Activated T-cell treated with anti-CD3 and anti-CD28 coated beads, Interleukin-2, amount 50 U/mL, for 4 hours (primary cell): ENCODE results near the gene MIPEP. TPM values are rescaled to one million over a fixed set of nuclear protein-coding genes. Genes with fewer than 3 reads are reported as not detected.
A peak's percentile ranks its signal among the peaks of the same experiment; 100 is the strongest.
"Not testable (repeated sequence)": the region's sequence is repeated elsewhere in the genome, so short reads cannot be mapped to it uniquely, and the experiment has no call there.

Experiments used
- ATAC-seq, 2 donors: fragments of 200-7000 bp; cut with Tn5 transposase; one replicate each; pipeline ENCODE4 v1.10.0; 2021
- DNase-seq: peaks from one replicate; pipeline ENCODE4 v3.0.0-alpha.2; 2020
- H3K27me3 Mint-ChIP-seq: one replicate; pipeline ENCODE4 v1.8.0; 2021; ENCODE audit warnings: low read depth, mixed read lengths
- H3K36me3 Mint-ChIP-seq: one replicate; pipeline ENCODE4 v1.8.0; 2022; ENCODE audit warnings: mixed read lengths; ENCODE audit not compliant: insufficient read depth
- H3K4me1 Mint-ChIP-seq: one replicate; pipeline ENCODE4 v1.8.0; 2021; ENCODE audit warnings: low read depth, mixed read lengths
- H3K4me3 Mint-ChIP-seq: one replicate; pipeline ENCODE4 v1.8.0; 2021; ENCODE audit warnings: mild to moderate bottlenecking, moderate library complexity, mixed read lengths
- H3K9me3 Mint-ChIP-seq: one replicate; pipeline ENCODE4 v1.8.0; 2021; ENCODE audit warnings: mixed read lengths
- total RNA-seq, 3 donors: library from RNA; stranded (reverse); gene quantifications; one replicate each; pipeline ENCODE4 v1.2.1, GENCODE V29; 2021

MIPEP gene
- total RNA-seq, 3 donors from 2014 or later: 15.1 to 20.1 (median 17.4) TPM

- ATAC-seq: no peak
- H3K9me3 Mint-ChIP-seq: no peaks in the 10 kb centered on the region
- H3K4me3 Mint-ChIP-seq: peak overlapping the region; percentile 38
- H3K36me3 Mint-ChIP-seq: peaks cover 19% of the 10 kb centered on the region
- DNase-seq: no peak
- H3K4me1 Mint-ChIP-seq: peaks cover 35% of the 10 kb centered on the region
- H3K27me3 Mint-ChIP-seq: no peaks in the 10 kb centered on the region
Measured at GRCh38 chr13:23754997-23755396, 134.2 kb downstream of the MIPEP start.

GRCh38 chr13:23754506-23754905 lies 134.7 kb downstream of the MIPEP start:
- peak; percentile 27 to 42 for ATAC-seq
- Mint-ChIP-seq H3K4me1 (peaks cover 35% of the 10 kb centered on the region), H3K4me3 (peak overlapping the region; percentile 38), H3K36me3 (peaks cover 19% of the 10 kb centered on the region), H3K27me3 (no peaks in the 10 kb centered on the region), H3K9me3 (no peaks in the 10 kb centered on the region)
- DNase-seq: peak; percentile 10

GRCh38 chr13:23753458-23753857 lies 135.7 kb downstream of the MIPEP start:
- peaks cover 18% of the 10 kb centered on the region for H3K36me3 Mint-ChIP-seq
- no peaks in the 10 kb centered on the region for H3K9me3 Mint-ChIP-seq
- ATAC-seq (no peak), DNase-seq (no peak)
- no peak overlapping the region for H3K4me3 Mint-ChIP-seq
- H3K4me1 Mint-ChIP-seq: peaks cover 35% of the 10 kb centered on the region
- H3K27me3 Mint-ChIP-seq: no peaks in the 10 kb centered on the region

DNA sequence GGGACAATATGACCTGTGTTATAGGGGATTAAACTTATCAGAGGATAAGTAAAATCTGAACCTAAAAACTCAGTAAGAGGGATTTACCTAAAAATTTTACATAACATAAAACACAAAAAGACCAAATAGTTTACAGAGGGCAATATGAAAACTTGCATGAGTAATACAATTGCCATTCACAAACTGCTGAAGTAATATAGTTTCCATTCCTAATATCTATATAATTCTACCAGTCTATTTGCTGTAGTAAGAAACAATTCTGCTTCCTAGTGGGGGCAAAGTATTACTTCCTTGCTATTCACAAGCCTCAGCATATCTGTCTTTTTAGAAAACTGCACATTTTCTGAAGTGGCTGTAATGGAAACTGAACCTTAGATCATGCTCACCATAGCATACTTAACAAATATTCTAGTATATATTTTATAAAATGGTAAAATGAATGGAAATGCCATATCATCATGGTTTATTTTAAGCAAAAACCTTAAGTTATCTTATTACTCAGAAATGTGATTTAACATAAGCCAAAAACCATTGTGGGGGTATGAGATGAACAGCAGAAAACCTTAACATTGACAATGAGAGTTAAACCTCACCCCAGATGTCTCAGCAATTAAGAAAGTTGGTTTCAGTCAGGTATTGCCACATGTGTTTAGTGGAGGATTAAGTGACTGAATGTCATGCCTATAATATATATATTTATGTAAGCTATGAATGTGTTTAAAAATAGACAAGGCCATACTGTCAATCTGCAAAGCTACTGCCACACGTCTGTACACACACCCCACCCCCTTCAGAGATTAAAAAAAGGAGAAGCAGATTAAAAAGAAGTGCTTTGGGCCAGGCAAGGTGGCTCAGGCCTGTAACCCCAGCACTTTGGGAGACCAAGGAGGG lies 136.8 kb downstream of the MIPEP start:
- ATAC-seq: peak; percentile 64 to 69
- no peak for DNase-seq
- Mint-ChIP-seq H3K4me1 (peaks cover 35% of the 10 kb centered on the region), H3K4me3 (no peak overlapping the region), H3K27me3 (no peaks in the 10 kb centered on the region), H3K9me3 (no peaks in the 10 kb centered on the region), H3K36me3 (peaks cover 18% of the 10 kb centered on the region)

DNA sequence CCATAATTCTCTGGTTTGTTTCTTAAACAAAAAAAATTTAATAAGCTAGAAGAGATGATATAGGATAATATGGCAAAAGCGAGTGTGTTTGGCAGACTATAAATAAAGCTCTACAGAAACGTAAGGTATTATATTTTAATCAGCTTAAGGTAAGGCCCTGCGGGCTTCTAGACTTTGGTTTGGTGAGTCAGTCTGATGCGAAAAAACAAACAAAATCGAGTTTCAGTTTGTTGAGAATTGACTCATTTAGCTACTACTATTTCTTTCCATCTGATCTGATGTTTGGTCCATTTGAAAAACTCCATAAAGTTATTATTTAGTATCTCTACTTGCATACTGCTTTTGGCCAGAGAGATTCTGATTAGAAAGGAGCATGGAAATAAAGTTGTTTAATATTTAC lies 138.0 kb downstream of the MIPEP start:
- no peaks in the 10 kb centered on the region for H3K27me3 Mint-ChIP-seq
- no peak overlapping the region for H3K4me3 Mint-ChIP-seq
- no peaks in the 10 kb centered on the region for H3K9me3 Mint-ChIP-seq
- peaks cover 18% of the 10 kb centered on the region for H3K36me3 Mint-ChIP-seq
- ATAC-seq: peak in 1 of 2 donors; percentile 39
- DNase-seq: no peak
- H3K4me1 Mint-ChIP-seq: peaks cover 38% of the 10 kb centered on the region

GRCh38 chr13:23750383-23751121 lies 138.6 kb downstream of the MIPEP start:
- H3K4me1 Mint-ChIP-seq: peaks cover 38% of the 10 kb centered on the region
- H3K36me3 Mint-ChIP-seq: peaks cover 18% of the 10 kb centered on the region
- H3K4me3 Mint-ChIP-seq: no peak overlapping the region
- no peaks in the 10 kb centered on the region for H3K9me3 Mint-ChIP-seq
- H3K27me3 Mint-ChIP-seq: no peaks in the 10 kb centered on the region
- no peak for DNase-seq
- peak; percentile 44 to 50 for ATAC-seq

DNA sequence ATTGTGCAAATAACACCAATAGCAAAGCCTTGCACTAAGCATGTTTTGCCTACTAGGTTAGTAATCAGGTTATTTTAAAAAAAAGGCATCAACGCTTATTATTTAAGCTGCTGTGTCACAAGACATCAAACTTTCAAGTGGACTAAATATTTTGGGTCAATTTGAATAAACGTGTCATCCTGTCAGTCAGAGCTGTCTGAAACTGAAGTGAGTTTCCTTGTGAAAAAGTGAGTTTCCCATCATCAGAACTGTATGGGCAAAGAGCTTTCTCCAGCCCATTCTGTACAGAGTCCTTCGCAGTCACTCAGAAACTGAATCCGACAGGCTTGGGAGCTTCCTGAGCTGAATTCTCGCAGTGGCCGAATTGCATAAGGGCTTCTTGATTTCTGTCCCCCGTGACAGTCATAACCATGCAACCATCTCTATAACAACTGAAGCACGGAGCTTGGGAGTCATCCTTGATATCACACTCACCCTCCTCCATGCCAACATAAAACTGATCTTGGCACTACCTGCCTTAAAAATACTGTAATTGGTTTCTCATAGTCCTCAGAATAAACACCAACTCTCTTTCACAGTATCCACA lies 139.8 kb downstream of the MIPEP start:
- DNase-seq: no peak
- no peak for ATAC-seq
- Mint-ChIP-seq H3K36me3 (peaks cover 10% of the 10 kb centered on the region), H3K4me1 (peaks cover 33% of the 10 kb centered on the region), H3K4me3 (no peak overlapping the region), H3K27me3 (no peaks in the 10 kb centered on the region), H3K9me3 (no peaks in the 10 kb centered on the region)

- H3K27me3 Mint-ChIP-seq: no peaks in the 10 kb centered on the region
- no peak overlapping the region for H3K4me3 Mint-ChIP-seq
- peaks cover 10% of the 10 kb centered on the region for H3K36me3 Mint-ChIP-seq
- DNase-seq: no peak
- ATAC-seq: no peak
- peaks cover 36% of the 10 kb centered on the region for H3K4me1 Mint-ChIP-seq
- no peaks in the 10 kb centered on the region for H3K9me3 Mint-ChIP-seq
Measured at GRCh38 chr13:23748109-23748990, 140.8 kb downstream of the MIPEP start.

GRCh38 chr13:23746141-23746540 lies 143.1 kb downstream of the MIPEP start:
- not testable (repeated sequence) for H3K4me3 Mint-ChIP-seq, H3K9me3 Mint-ChIP-seq, H3K27me3 Mint-ChIP-seq, DNase-seq, ATAC-seq
- Mint-ChIP-seq H3K36me3 (peaks cover 13% of the 10 kb centered on the region), H3K4me1 (peaks cover 35% of the 10 kb centered on the region)

DNA sequence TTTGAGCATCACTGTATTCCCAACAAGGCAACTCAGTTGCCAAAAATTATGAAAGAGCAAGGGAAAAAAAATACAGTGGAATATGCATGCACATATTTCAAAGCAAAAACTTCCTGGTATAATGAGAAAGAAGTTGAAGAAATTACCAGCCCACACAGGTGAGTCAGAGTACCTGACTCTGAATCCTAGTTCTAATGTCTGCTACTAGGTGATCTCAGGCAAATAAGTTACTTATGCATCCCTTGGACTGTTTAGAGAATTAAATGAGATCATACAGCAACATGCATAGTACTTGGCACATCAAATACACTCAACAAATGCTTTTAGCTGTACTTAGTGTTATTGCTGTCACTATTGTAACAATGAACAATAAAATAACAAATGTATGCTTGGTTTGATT lies 144.9 kb downstream of the MIPEP start:
- Mint-ChIP-seq H3K4me1 (peaks cover 27% of the 10 kb centered on the region), H3K9me3 (no peaks in the 10 kb centered on the region), H3K4me3 (no peak overlapping the region), H3K27me3 (no peaks in the 10 kb centered on the region), H3K36me3 (peaks cover 10% of the 10 kb centered on the region)
- no peak for DNase-seq
- ATAC-seq: peak; percentile 27 to 29

- ATAC-seq: peak; percentile 96 to 97
- peaks cover 12% of the 10 kb centered on the region for H3K36me3 Mint-ChIP-seq
- H3K4me3 Mint-ChIP-seq: no peak overlapping the region
- no peaks in the 10 kb centered on the region for H3K27me3 Mint-ChIP-seq
- no peak for DNase-seq
- H3K9me3 Mint-ChIP-seq: no peaks in the 10 kb centered on the region
- peaks cover 27% of the 10 kb centered on the region for H3K4me1 Mint-ChIP-seq
Measured at GRCh38 chr13:23743278-23744076, 145.7 kb downstream of the MIPEP start.

GRCh38 chr13:23741879-23742510 lies 147.2 kb downstream of the MIPEP start:
- Mint-ChIP-seq H3K27me3 (no peaks in the 10 kb centered on the region), H3K4me1 (peaks cover 24% of the 10 kb centered on the region), H3K9me3 (no peaks in the 10 kb centered on the region), H3K36me3 (peaks cover 14% of the 10 kb centered on the region), H3K4me3 (no peak overlapping the region)
- ATAC-seq: no peak
- DNase-seq: no peak

DNA sequence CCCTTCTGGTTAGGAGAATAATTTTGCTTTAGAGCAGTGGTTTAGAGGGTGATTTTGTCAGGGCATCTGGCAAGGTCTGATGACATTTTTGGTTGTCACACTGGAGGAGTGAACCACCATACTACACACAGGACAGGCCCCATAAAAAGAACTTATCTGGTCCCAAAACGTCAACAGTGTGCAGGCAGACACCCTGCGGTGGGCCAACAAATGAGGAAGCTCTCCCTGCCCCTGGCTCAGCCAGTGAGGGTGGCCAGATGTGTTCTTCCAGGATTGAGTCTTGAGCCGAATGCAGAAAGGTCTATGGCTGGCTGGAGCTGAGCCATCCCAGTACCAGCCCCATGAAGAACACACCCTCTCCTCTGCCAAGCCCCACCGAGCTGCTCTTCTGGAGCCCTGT lies 149.2 kb downstream of the MIPEP start:
- ATAC-seq (no peak), DNase-seq (no peak)
- Mint-ChIP-seq H3K4me3 (no peak overlapping the region), H3K27me3 (no peaks in the 10 kb centered on the region), H3K36me3 (peaks cover 16% of the 10 kb centered on the region), H3K9me3 (no peaks in the 10 kb centered on the region), H3K4me1 (peaks cover 24% of the 10 kb centered on the region)
